Measurements from ENCODE around the gene UCHL5.
"Not testable (repeated sequence)": the region's sequence is repeated elsewhere in the genome, so short reads cannot be mapped to it uniquely, and the experiment has no call there.

The UCHL5 gene

GRCh38 chr1:193058529-193059281, 455 bp downstream of the UCHL5 start:
- Mint-ChIP-seq H3K9me3 (no peaks in the 10 kb centered on the region), H3K27me3 (no peaks in the 10 kb centered on the region), H3K4me1 (ENCODE audit: low read depth in 2 of 2) (peaks cover 33 to 59% of the 10 kb centered on the region in 2 donors), H3K4me3 (peak overlapping the region; percentile 85 to 92), H3K27ac (peak overlapping the region; percentile 93 to 97), H3K36me3 (ENCODE audit: insufficient read depth) (peaks cover 12% of the 10 kb centered on the region)
- DNase-seq = peak; percentile 48 to 57 (median 54)
- peak; percentile 45 for ATAC-seq (replicated peaks)

- Mint-ChIP-seq H3K9me3 (no peaks in the 10 kb centered on the region), H3K27ac (no peak overlapping the region), H3K4me3 (no peak overlapping the region), H3K27me3 (no peaks in the 10 kb centered on the region), H3K4me1 (ENCODE audit: low read depth in 2 of 2) (peaks cover 21 to 45% of the 10 kb centered on the region in 2 donors), H3K36me3 (ENCODE audit: insufficient read depth) (peaks cover 24% of the 10 kb centered on the region)
- DNase-seq = no peak
- ATAC-seq (replicated peaks) = no peak
These were observed 4.9 kb downstream of the UCHL5 start for GRCh38 chr1:193054169-193054675.

- not testable (repeated sequence) for H3K27me3 Mint-ChIP-seq; ATAC-seq (replicated peaks); H3K4me3 Mint-ChIP-seq; H3K27ac Mint-ChIP-seq; H3K9me3 Mint-ChIP-seq; DNase-seq
- peaks cover 2 to 26% of the 10 kb centered on the region in 2 donors for H3K4me1 Mint-ChIP-seq (ENCODE audit: low read depth in 2 of 2)
- H3K36me3 Mint-ChIP-seq (ENCODE audit: insufficient read depth) = peaks cover 32% of the 10 kb centered on the region
These were observed 10.2 kb downstream of the UCHL5 start for GRCh38 chr1:193048913-193049312.

GRCh38 chr1:193042766-193043691, 16.1 kb downstream of the UCHL5 start:
- Mint-ChIP-seq H3K9me3 (no peaks in the 10 kb centered on the region), H3K27me3 (no peaks in the 10 kb centered on the region), H3K4me3 (no peak overlapping the region), H3K36me3 (ENCODE audit: insufficient read depth) (peaks cover 3% of the 10 kb centered on the region), H3K27ac (peak overlapping the region in 1 of 2 donors; percentile 22), H3K4me1 (ENCODE audit: low read depth in 2 of 2) (peaks cover 10 to 27% of the 10 kb centered on the region in 2 donors)
- no peak for ATAC-seq (replicated peaks)
- DNase-seq = no peak

- peaks cover 18 to 39% of the 10 kb centered on the region in 2 donors for H3K4me1 Mint-ChIP-seq (ENCODE audit: low read depth in 2 of 2)
- ATAC-seq (replicated peaks) = no peak
- H3K4me3 Mint-ChIP-seq = no peak overlapping the region
- no peaks in the 10 kb centered on the region for H3K9me3 Mint-ChIP-seq
- H3K27ac Mint-ChIP-seq = peak overlapping the region in 1 of 2 donors; percentile 62
- no peak for DNase-seq
- H3K36me3 Mint-ChIP-seq (ENCODE audit: insufficient read depth) = no peaks in the 10 kb centered on the region
- no peaks in the 10 kb centered on the region for H3K27me3 Mint-ChIP-seq
These were observed 19.1 kb downstream of the UCHL5 start for GRCh38 chr1:193040011-193040410.

GRCh38 chr1:193036337-193037047, 22.7 kb downstream of the UCHL5 start:
- Mint-ChIP-seq H3K4me3 (no peak overlapping the region), H3K27me3 (no peaks in the 10 kb centered on the region), H3K36me3 (ENCODE audit: insufficient read depth) (no peaks in the 10 kb centered on the region), H3K9me3 (no peaks in the 10 kb centered on the region), H3K27ac (peak overlapping the region in 1 of 2 donors; percentile 76), H3K4me1 (ENCODE audit: low read depth in 2 of 2) (peaks cover 21 to 52% of the 10 kb centered on the region in 2 donors)
- DNase-seq (no peak), ATAC-seq (replicated peaks) (no peak)

GRCh38 chr1:193033610-193034009, 25.6 kb downstream of the UCHL5 start:
- Mint-ChIP-seq H3K4me1 (ENCODE audit: low read depth in 2 of 2) (peaks cover 15 to 36% of the 10 kb centered on the region in 2 donors), H3K27me3 (no peaks in the 10 kb centered on the region), H3K36me3 (ENCODE audit: insufficient read depth) (no peaks in the 10 kb centered on the region), H3K27ac (no peak overlapping the region), H3K4me3 (no peak overlapping the region), H3K9me3 (no peaks in the 10 kb centered on the region)
- ATAC-seq (replicated peaks) (no peak), DNase-seq (no peak)

- peaks cover 15 to 36% of the 10 kb centered on the region in 2 donors for H3K4me1 Mint-ChIP-seq (ENCODE audit: low read depth in 2 of 2)
- ATAC-seq (replicated peaks); DNase-seq; H3K27me3 Mint-ChIP-seq; H3K4me3 Mint-ChIP-seq; H3K27ac Mint-ChIP-seq; H3K36me3 Mint-ChIP-seq (ENCODE audit: insufficient read depth); H3K9me3 Mint-ChIP-seq: not testable (repeated sequence)
These were observed 26.3 kb downstream of the UCHL5 start for GRCh38 chr1:193032643-193033427.

- no peak for DNase-seq
- Mint-ChIP-seq H3K27me3 (no peaks in the 10 kb centered on the region), H3K9me3 (no peaks in the 10 kb centered on the region), H3K36me3 (ENCODE audit: insufficient read depth) (peaks cover 9% of the 10 kb centered on the region), H3K27ac (no peak overlapping the region), H3K4me3 (no peak overlapping the region), H3K4me1 (ENCODE audit: low read depth in 2 of 2) (peaks cover 12 to 23% of the 10 kb centered on the region in 2 donors)
- ATAC-seq (replicated peaks) = peak; percentile 54
These were observed 27.7 kb downstream of the UCHL5 start for GRCh38 chr1:193031431-193031830.

GRCh38 chr1:193030280-193030679, 28.9 kb downstream of the UCHL5 start:
- H3K36me3 Mint-ChIP-seq (ENCODE audit: insufficient read depth) = peaks cover 19% of the 10 kb centered on the region
- peaks cover 6 to 13% of the 10 kb centered on the region in 2 donors for H3K4me1 Mint-ChIP-seq (ENCODE audit: low read depth in 2 of 2)
- H3K4me3 Mint-ChIP-seq = no peak overlapping the region
- ATAC-seq (replicated peaks) = no peak
- H3K27ac Mint-ChIP-seq = peak overlapping the region in 1 of 2 donors; percentile 65
- DNase-seq = no peak
- H3K9me3 Mint-ChIP-seq = no peaks in the 10 kb centered on the region
- no peaks in the 10 kb centered on the region for H3K27me3 Mint-ChIP-seq

GRCh38 chr1:193025218-193025617, 33.9 kb downstream of the UCHL5 start:
- Mint-ChIP-seq H3K27ac (peak overlapping the region in 1 of 2 donors; percentile 64), H3K36me3 (ENCODE audit: insufficient read depth) (peaks cover 27% of the 10 kb centered on the region), H3K4me1 (ENCODE audit: low read depth in 2 of 2) (no peaks in the 10 kb centered on the region), H3K4me3 (no peak overlapping the region), H3K27me3 (no peaks in the 10 kb centered on the region), H3K9me3 (no peaks in the 10 kb centered on the region)
- ATAC-seq (replicated peaks) (no peak), DNase-seq (no peak)

- DNase-seq (peak; percentile 9 to 22 (median 9)), ATAC-seq (replicated peaks) (peak; percentile 70)
- Mint-ChIP-seq H3K4me3 (no peak overlapping the region), H3K9me3 (no peaks in the 10 kb centered on the region), H3K4me1 (ENCODE audit: low read depth in 2 of 2) (no peaks in the 10 kb centered on the region), H3K36me3 (ENCODE audit: insufficient read depth) (peaks cover 8% of the 10 kb centered on the region), H3K27ac (no peak overlapping the region), H3K27me3 (no peaks in the 10 kb centered on the region)
These were observed 39.6 kb downstream of the UCHL5 start for GRCh38 chr1:193019442-193020026.

Measured in effector memory CD8-positive, alpha-beta T cell (primary cell).